Activated CD4-positive, CD25-positive, alpha-beta regulatory T cell treated with anti-CD3 and anti-CD28 coated beads, Interleukin-2, amount 50 U/mL, for 16 hours (primary cell): ENCODE results near the gene C4B.
A peak's percentile ranks its signal among the peaks of the same experiment; 100 is the strongest.
"Not testable (repeated sequence)": the region's sequence is repeated elsewhere in the genome, so short reads cannot be mapped to it uniquely, and the experiment has no call there.

Source experiments
- DNase-seq: peaks from one replicate; pipeline ENCODE4 v3.0.0-alpha.2; 2020; ENCODE audit warnings: low read depth, low spot score

Gene C4B

DNA sequence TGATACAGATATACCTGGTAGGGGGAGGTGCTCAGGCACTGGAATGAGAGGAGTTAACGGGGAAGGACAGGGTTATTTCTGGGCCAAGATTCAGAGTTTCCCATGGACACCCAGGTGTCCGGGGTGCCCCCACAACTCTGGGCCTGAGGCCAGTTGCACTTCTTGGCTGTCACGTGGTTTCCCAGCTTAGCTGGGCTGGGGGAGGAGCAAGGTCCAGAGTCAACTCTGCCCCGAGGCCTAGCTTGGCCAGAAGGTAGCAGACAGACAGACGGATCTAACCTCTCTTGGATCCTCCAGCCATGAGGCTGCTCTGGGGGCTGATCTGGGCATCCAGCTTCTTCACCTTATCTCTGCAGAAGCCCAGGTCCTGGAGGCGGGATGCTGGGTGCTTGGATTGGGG, at the start of gene C4B:
C4B (plus strand) TSS at position 249 of the 400 bp plus-strand sequence; CDS start at position 300, 51 bp downstream.
- not testable (repeated sequence) for DNase-seq

DNA sequence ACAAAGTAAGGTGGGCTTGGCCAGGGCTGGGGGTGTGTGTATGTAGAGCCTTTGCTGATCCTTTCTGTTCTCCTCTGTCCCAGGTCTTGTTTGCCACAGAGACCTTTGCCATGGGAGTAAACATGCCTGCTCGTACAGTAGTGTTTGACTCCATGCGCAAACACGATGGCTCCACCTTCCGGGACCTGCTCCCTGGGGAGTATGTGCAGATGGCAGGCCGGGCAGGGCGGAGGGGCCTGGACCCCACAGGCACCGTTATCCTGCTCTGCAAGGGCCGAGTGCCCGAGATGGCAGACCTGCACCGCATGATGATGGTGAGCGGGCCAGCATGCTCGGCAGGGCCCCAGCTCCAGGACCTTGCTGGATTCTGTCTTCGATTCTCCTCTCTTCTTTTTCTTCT, 48.9 kb upstream of the C4B start:
- DNase-seq: no peak

DNA sequence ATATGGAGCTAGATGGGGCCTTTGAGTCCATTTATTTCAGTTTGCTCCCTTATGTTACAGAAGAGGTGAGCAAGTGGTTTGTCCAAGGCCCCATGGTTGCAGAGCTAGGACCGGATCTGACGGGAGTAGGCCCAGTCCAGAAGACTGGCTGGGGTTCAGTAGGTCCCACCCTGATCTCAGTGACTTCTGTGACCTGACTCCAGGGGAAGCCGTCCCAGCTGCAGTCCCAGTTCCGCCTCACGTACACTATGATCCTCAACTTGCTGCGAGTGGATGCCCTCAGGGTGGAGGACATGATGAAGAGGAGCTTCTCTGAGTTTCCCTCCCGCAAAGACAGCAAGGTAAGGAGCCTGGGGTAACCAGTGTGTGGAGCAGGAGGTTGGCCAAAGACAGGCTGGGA, 48.1 kb upstream of the C4B start:
- DNase-seq: no peak

DNA sequence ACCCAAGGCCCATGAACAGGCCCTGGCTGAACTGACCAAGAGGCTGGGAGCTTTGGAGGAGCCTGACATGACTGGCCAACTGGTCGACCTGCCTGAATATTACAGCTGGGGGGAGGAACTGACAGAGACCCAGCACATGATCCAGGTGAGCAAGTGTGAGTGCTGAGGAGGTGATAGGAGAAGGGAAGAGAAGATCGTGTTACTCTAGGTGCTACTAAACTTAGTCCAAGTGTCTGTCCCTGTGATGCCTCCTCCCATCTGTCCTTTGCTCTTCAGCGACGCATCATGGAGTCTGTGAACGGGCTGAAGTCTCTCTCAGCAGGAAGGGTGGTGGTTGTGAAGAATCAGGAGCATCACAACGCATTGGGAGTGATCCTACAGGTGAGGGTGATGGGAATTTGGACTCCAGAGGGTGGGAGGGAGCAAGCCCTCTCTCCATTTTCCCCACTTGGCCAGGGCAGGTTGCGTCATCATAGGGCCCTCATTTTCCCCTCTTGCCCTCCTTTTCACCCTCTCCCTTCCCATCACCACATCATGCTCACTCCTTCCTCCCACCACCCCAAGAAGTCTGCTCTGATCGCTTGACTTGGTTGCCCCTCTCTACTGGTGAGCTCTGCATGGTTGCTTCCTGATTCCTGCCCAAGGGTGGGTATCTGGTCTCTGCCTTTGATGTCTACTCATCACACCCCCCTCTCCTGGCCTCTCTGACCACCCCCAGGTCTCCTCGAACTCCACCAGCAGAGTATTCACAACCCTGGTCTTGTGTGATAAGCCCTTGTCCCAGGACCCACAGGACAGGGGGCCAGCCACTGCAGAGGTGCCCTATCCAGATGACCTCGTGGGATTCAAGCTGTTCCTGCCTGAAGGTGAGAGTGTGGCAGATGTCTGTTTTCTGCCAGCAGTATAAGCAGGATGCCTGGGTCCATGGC, 47.3 kb upstream of the C4B start:
- no peak for DNase-seq

DNA sequence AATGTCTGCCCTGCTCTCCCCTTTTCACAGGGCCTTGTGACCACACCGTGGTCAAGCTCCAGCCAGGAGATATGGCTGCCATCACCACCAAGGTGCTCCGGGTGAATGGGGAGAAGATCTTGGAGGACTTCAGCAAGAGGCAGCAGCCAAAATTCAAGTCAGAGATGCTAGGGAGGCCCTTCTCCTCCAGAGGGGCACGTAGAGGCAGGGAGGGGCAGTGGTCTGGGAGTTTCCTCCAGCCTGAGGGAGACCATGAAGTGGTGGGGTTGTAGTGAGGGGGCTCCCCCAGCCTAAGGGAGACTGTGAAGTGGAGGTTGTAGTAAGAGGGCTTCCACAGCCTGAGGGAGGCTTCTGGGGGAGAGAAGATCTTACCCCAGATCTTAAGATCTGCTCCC, 46.7 kb upstream of the C4B start:
- no peak for DNase-seq

DNA sequence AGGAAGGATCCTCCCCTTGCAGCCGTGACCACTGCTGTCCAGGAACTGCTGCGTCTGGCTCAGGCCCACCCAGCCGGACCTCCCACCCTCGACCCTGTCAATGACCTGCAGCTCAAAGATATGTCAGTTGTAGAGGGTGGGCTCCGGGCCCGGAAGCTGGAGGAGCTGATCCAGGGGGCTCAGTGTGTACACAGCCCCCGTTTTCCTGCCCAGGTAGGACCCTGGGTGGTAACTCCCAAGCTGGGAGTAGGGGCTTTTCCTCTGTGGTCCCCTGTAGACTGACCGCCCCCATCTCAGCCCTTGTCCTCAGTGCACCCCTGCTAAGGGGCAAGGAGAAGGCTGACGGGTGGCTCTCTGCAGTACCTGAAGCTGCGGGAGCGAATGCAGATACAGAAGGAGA, 46.3 kb upstream of the C4B start:
- DNase-seq: no peak

DNA sequence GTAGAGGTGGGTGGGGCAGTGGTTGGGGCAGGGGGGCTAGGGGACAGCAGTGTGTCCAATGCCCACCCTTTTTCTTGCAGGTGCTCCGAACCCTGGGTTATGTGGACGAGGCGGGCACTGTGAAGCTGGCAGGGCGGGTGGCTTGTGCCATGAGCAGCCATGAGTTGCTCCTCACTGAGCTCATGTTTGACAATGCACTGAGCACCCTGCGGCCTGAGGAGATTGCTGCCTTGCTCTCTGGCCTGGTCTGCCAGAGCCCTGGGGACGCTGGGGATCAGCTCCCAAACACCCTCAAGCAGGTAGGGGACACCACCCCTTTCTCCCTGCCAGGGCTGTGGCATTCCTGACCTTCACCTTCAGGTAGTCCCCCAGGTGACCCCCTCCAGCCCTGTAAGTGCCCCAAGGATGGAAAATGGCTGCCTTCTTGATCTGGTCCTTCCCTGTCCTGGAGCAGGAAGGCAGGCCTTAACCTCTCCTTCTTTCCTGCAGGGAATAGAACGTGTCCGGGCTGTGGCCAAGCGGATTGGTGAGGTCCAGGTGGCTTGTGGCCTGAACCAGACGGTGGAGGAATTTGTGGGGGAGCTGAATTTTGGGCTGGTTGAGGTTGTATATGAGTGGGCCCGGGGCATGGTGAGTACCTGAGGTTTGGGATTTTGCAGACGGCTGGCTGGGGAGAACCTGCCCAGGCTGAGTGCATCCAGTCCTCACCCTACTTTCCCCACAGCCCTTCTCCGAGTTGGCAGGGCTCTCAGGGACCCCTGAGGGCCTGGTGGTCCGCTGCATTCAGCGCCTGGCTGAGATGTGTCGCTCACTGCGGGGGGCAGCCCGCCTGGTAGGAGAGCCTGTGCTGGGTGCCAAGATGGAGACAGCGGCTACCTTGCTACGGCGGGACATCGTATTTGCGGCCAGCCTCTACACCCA, 45.5 kb upstream of the C4B start:
- no peak for DNase-seq

DNA sequence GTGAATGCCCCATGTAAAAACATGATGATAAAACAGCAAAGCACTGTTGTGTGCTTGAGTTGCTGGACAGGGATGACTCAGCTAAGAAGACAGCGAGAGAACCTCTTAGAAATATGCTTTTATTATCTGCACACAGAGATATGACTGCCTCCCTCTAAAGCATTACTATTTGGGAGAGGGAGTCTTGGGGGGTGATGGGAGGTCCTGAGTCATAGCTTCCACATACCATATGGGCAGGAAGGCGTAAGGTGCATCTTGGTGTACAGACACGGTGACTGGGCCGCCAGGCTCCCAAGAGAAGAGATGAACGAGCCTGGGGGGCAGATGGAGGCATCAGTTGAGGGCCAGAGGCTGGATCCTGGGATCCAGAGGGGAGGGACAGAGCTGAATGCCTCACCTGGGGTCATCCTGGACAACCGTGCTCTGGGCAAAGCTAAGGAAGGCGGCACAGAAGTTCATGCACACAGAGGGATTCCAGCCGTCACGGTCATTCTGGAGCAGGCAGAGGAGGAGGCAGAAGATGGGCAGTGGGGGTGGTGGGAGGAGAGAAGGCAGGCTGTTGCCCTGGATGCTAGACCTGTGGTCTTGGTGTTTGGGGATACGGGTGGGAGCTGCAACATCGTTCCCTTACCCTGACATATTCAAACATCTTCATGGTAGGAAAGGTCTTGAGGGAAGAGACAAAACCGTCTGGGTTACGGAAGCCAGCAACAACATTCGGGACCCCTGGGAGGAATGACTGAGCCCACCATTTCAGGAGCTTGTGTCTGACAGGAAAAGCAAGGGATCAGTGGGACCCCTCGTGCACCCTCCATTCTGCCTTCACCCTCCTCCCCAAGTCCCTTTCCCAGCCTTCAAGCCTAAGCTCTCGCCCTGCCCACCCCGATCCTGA, 44.6 kb upstream of the C4B start:
- DNase-seq: no peak

DNA sequence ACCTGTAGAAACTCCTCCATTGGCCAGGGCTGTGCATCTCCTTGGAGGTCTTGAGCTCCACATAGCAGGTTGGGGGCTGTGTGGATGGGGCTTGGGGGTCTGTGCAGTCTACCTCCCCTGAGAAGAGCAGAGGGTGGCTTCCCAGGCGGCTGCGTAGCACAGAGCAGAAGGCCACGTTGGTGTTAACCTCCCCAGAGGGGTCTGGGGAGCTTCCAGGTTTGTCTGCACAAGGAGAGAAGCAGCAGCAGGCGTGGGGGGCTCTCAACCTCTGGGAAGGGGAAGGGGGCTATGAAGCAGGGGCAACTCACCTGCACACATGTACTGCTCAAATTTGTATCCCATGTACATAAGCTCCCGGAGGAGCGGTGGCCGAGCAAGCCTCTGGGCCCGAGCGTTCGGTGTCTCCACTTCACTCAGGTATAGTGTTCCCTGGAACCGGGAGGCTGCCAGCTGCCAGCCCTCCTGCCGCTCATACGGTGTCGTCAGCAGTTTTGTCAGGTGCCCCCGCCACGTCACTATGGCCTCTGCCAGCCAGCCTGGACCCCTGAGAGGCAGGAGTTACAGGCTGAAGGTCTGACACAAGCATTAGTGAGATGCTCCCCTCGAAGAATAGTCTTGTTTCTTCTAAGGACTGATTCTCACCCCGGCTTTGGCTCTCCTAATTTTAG, 43.9 kb upstream of the C4B start:
- no peak for DNase-seq

DNA sequence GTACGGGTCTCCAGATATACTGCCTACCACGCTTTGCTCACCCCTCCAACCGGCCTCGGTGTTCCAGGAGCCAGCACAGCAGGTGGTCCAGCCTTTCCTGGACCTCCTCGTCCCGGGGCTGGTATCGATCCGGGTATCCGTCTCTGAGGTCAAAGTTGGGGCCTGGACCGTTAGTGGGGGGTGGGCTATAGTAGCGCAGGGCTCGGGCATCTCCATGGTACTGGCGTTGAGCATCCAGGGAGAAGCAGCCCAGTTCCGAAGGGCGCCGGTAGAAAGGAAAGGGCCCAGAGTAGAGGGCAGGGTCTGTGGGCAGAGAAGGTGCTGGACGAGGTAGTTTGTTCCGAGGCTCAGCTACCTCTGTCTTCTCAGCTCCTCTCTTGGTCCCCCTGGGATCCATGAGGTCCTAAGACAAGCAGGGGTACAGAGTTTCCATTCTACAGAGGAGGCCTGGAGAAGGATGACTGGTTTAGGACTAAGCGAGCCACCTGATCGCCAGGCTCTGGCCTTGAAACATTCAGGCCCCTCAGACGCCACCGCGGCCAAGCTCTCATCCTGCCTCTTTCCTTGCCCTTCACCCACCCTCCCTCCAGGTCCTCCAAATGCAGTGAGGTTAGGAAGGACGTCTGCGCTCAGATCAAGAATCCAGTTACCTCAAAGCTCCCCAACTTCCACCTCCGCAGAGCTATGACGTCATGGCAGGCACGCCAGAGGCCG, 43.2 kb upstream of the C4B start:
- no peak for DNase-seq

DNA sequence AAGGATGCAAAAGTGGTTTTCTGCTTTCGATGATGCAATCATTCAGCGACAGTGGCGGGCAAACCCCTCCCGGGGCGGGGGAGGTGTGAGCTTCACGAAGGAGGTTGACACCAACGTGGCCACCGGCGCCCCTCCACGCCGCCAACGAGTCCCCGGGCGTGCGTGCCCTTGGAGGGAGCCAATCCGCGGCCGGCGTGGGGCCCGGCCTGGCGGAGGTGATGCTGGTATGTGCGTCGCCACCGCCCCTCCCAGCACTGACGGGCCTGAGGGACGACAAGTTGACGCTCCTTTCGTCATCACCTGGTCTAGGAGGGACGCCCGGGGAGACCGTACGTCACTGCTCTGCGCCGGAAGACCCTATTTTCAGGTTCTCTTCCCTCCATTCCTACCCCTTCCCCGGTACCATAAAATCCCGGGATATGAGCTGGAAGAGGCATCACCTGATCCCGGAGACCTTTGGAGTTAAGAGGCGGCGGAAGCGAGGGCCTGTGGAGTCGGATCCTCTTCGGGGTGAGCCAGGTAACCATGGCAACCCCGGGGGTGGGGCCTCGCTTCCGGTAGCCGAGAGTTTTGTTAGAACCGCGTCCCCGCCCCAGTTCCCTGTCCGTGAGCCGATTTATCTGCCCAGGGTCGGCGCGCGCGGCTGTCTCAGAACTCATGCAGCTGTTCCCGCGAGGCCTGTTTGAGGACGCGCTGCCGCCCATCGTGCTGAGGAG, 42.4 kb upstream of the C4B start, which contains the start of gene DXO:
DXO (minus strand) TSS at position 146 of the 716 bp plus-strand sequence. CDS start 463 bp downstream, outside the sequence.
- peak; percentile 99 for DNase-seq

DNA sequence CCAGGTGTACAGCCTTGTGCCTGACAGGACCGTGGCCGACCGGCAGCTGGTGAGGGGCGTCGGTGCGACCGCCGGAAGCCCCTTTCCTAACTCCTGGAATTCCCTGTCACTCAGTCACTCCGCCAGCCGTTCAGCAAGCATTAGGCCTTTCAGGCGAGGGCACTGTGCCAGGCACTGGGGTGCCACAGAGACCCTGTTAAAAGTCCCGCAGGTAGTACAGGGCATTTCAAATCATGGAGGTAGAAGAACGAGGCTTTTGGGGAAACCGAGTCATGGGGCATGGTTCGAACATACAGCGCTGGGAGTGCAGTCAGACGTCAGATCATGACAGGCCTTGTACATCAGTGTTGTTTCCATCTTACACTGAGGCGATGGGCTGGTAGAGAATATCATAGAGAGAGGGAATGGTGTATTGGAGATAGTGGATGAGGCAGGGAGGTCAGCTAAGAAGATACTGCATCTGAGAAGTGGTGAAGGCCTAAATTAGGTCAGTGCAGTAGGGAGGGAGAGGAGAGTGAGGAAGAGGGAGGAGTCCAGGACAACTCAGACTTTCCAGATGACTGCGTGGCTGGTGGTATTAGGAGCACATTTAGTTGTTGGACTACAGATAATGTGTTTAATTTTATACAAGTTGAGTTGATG, 41.8 kb upstream of the C4B start:
- no peak for DNase-seq

DNA sequence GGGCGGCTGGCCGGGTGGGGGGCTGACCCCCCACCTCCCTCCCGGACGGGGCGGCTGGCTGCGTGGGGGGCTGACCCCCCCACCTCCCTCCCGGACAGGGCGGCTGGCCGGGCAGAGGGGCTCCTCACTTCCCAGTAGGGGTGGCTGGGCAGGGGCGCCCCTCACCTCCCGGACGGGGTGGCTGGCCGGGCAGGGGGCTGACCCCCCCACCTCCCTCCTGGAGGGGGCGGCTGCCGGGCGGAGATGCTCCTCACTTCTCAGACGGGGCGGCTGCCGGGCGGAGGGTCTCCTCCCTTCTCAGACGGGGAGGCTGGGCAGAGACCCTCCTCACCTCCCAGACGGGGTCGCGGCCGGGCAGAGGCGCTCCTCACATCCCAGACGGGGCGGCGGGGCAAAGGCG, 38.5 kb upstream of the C4B start:
- not testable (repeated sequence) for DNase-seq

DNA sequence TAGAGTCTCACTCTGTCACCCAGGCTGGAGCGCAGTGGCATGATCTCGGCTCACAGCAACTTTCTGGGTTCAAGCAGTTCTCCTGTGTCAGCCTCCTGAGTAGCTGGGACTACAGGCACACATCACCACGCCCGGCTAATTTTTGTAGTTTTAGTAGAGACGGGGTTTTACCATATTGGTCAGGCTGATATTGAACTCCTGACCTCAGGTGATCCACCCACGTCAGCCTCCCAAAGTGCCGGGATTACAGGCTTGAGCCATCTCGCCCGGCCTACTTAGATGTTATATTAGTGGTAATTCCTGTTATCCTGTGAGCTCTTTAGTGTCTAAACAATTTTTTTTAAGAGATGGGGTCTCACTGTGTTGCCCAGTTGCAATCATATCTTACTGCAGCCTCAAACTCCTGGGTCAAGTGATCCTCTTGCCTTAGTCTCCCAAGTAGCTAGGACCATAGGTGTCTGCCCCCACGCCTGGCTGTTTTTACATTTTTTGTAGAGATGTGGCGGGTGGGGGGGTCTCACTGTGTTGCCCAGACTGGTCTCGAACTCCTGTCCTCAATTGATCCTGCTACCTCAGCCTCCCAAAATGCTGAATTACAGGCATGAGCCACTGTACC, 36.7 kb upstream of the C4B start:
- DNase-seq: no peak

DNA sequence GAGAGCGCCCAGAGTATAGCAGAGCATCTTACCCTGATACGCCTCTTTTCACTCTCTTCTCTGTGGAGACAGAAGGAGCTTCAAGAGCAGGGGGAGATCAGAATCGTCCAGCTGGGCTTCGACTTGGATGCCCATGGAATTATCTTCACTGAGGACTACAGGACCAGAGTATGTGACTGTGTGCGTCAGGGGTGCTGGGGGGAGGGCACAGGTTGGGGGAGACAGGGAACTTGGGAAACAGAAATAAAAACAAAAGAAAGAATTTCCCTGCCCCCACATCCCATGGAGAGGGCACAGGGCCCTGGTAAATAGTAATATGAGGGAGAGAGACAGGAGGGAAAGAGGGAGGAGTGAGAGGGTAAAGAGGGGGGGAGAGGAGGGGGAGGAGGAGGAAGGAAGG, 35.8 kb upstream of the C4B start:
- no peak for DNase-seq

DNA sequence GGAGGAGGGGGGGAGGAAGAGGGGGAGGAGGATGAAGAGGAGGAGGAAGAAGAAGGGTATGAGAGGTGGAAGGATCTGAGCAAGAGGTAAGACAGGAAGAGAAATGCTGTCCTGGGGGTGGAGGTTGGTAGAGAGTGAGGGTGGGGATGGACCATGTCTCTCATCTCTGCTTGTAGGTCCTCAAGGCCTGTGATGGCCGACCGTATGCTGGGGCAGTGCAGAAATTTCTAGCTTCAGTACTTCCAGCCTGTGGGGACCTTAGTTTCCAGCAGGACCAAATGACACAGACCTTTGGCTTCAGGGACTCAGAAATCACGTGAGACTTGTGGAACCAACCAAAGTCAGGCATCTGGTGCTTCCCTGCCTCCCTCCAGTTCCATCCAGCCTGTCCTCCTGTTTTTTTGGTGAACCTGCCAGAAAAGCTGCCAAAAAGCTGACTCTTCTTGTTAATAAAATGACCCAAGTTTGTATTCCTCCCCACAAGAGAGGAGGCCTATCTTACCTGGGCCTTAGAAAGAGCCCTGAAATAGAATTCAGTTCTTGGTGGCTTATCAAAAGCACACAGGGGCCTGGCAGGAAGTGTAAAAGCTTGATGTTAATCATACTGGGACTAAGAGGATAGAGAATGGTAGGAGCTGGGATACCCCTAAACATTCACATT, 35.2 kb upstream of the C4B start:
- no peak for DNase-seq

DNA sequence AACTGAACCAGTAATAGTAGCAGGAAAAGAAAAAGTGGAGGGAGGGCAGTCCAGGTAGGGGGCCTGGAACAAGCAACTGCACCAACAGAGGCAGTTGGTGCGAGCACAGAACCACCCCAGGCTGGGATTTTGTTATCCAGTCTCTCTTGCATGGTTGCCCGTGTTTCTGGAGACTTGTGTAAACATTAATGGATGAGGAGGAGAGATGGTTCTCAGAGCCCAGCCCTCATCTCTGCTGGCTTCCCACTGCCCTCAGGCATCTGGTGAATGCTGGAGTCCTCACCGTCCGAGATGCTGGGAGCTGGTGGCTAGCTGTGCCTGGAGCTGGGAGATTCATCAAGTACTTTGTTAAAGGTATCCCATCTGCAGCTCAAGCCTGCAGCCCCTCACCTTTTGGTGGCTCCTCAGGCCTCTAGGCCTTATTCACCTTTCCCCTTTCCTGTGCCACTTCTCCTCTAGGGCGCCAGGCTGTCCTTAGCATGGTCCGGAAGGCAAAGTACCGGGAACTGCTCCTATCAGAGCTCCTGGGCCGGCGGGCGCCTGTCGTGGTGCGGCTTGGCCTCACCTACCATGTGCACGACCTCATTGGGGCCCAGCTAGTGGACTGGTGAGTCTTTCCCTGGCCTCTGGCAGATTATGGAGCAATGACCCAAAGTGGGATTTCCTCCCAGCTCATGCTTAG, 34.3 kb upstream of the C4B start:
- not testable (repeated sequence) for DNase-seq
